B cell (primary cell): ENCODE measurements around the gene OR13G1.

Experiments
- EZH2 ChIP-seq: IDR thresholded peaks from 2 replicates; pipeline ENCODE4 v1.6.1; 2012; ENCODE audit warnings: borderline replicate concordance, low read depth, mild to moderate bottlenecking, moderate library complexity, low read length; ENCODE audit not compliant: insufficient read depth, poor library complexity, severe bottlenecking
- TF ChIP-seq, protein P1 (sequence below): fragments of 200-600 bp; IDR thresholded peaks from one replicate; pipeline ENCODE4 v1.8.0; 2022; ENCODE audit warnings: antibody characterized with exemption, mild to moderate bottlenecking

DNA sequence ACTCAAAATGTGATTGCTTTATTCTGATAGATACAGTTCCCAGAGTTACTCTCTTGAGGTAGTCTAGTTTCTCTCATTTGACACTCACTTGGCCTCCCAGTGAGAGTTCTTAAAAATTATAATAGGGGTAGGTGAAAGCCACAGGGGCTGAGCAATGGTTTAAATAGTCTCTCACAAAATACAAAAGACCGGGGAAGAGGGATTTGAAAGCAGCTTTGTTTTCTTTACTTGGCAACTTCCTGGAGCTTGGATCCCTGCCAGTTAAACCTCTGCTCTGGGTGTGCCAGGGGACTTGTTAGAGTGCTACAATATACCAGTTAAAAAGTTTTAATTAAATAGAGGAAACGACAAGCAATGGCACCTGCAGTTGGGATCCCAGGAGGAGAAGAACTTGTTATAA is 31.7 kb downstream of the OR13G1 start:
- TF ChIP-seq, protein P1, sequence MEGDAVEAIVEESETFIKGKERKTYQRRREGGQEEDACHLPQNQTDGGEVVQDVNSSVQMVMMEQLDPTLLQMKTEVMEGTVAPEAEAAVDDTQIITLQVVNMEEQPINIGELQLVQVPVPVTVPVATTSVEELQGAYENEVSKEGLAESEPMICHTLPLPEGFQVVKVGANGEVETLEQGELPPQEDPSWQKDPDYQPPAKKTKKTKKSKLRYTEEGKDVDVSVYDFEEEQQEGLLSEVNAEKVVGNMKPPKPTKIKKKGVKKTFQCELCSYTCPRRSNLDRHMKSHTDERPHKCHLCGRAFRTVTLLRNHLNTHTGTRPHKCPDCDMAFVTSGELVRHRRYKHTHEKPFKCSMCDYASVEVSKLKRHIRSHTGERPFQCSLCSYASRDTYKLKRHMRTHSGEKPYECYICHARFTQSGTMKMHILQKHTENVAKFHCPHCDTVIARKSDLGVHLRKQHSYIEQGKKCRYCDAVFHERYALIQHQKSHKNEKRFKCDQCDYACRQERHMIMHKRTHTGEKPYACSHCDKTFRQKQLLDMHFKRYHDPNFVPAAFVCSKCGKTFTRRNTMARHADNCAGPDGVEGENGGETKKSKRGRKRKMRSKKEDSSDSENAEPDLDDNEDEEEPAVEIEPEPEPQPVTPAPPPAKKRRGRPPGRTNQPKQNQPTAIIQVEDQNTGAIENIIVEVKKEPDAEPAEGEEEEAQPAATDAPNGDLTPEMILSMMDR, result no peak
- TF ChIP-seq EZH2, result no peak
